B cell (primary cell): Measurements from ENCODE around the gene ALDH8A1.

Experiments
- EZH2 ChIP-seq: IDR thresholded peaks from 2 replicates; pipeline ENCODE4 v1.6.1; 2012; ENCODE audit warnings: borderline replicate concordance, low read depth, mild to moderate bottlenecking, moderate library complexity, low read length; ENCODE audit not compliant: insufficient read depth, poor library complexity, severe bottlenecking
- TF ChIP-seq, protein P1 (sequence below): fragments of 200-600 bp; IDR thresholded peaks from one replicate; pipeline ENCODE4 v1.8.0; 2022; ENCODE audit warnings: antibody characterized with exemption, mild to moderate bottlenecking

DNA sequence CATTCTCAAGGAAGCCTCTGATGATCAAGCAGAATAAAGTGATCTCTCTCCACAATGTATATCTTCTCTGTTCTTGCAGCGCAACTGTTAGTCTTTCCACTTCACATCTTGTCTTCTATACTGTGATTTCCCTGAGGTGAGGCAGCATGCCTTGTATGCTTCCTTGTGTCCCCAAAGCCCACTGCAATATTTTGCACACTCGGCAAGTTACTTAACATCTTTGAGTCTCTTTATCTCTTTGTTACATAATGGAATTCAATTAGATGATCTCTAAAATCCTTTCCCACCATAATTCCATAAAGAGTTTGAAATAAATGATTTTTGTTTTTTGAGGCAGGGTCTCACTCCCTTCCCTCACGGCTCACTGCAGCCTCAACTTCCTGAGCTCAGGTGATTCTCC lies 40.4 kb upstream of the ALDH8A1 start:
- TF ChIP-seq, protein P1, sequence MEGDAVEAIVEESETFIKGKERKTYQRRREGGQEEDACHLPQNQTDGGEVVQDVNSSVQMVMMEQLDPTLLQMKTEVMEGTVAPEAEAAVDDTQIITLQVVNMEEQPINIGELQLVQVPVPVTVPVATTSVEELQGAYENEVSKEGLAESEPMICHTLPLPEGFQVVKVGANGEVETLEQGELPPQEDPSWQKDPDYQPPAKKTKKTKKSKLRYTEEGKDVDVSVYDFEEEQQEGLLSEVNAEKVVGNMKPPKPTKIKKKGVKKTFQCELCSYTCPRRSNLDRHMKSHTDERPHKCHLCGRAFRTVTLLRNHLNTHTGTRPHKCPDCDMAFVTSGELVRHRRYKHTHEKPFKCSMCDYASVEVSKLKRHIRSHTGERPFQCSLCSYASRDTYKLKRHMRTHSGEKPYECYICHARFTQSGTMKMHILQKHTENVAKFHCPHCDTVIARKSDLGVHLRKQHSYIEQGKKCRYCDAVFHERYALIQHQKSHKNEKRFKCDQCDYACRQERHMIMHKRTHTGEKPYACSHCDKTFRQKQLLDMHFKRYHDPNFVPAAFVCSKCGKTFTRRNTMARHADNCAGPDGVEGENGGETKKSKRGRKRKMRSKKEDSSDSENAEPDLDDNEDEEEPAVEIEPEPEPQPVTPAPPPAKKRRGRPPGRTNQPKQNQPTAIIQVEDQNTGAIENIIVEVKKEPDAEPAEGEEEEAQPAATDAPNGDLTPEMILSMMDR = no peak
- TF ChIP-seq EZH2 = no peak
